Measurements from ENCODE around the gene AMN1. TPM values are rescaled to one million over a fixed set of nuclear protein-coding genes. Genes with fewer than 3 reads are reported as not detected.

The AMN1 gene
- total RNA-seq, 2 experiments from 2014 or later = 6.9 to 8.5 TPM

DNA sequence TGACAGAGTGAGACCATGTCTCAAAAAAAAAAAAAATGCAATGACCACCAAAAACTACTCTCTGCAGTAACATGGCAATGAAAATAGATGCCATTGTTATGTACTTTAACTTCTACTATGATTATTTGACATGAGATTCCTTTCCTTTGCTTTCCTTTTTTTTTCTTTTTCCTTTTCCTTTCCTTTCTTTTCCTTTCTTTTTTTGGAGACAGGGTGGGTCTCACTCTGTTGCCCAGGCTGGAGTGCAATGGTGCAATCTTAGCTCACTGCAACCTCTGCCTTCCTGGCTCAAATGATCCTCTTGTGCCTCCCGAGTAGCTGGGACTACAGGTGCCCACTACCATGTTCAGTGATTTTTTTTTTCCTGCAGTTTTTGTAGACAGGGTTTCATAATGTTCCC lies 94.2 kb downstream of the AMN1 start:
- Histone ChIP-seq H3K27me3 (ENCODE audit: control insufficient read depth in 1 of 2, insufficient read depth in 2 of 2, low read length in 2 of 2) (no peaks in the 10 kb centered on the region), H3K27ac (ENCODE audit: low read depth in 1 of 2, low read length in 2 of 2) (no peak overlapping the region), H3K9me3 (ENCODE audit: control insufficient read depth in 1 of 2, insufficient read depth in 1 of 2, low read length in 2 of 2) (no peaks in the 10 kb centered on the region), H3K4me3 (ENCODE audit: low read length) (no peak overlapping the region), H3K36me3 (ENCODE audit: insufficient read depth, low read length) (no peaks in the 10 kb centered on the region), H3K4me1 (ENCODE audit: insufficient read depth, low read length) (peaks cover 2% of the 10 kb centered on the region)
- no peak for ATAC-seq (ENCODE audit: poor library complexity)
- POLR2A ChIA-PET = no interaction called here
- CTCF ChIA-PET = interaction anchor here (0.8 kb wide), 1 partner anchor 18 kb away, joined by 4 read pairs; no protein-coding TSS in a partner anchor
- Mint-ChIP-seq H3K4me1 (ENCODE audit: low read depth) (peaks cover 7% of the 10 kb centered on the region), H3K27me3 (no peaks in the 10 kb centered on the region), H3K9me3 (no peaks in the 10 kb centered on the region), H3K4me3 (no peak overlapping the region), H3K27ac (no peak overlapping the region), H3K36me3 (ENCODE audit: low read depth) (no peaks in the 10 kb centered on the region)
- no peak for DNase-seq
- intact Hi-C loops (cut with DNase I, micrococcal nuclease) = loop anchor here (5.0 kb wide), 2 partner anchors 782 to 787 kb away; no protein-coding TSS in a partner anchor
- no peak for TF ChIP-seq CTCF (IDR thresholded peaks at IDR 0.05)

- Histone ChIP-seq H3K27ac (ENCODE audit: low read depth in 1 of 2, low read length in 2 of 2) (no peak overlapping the region), H3K4me3 (ENCODE audit: low read length) (no peak overlapping the region), H3K27me3 (ENCODE audit: control insufficient read depth in 1 of 2, insufficient read depth in 2 of 2, low read length in 2 of 2) (no peaks in the 10 kb centered on the region), H3K36me3 (ENCODE audit: insufficient read depth, low read length) (no peaks in the 10 kb centered on the region), H3K4me1 (ENCODE audit: insufficient read depth, low read length) (peaks cover 2% of the 10 kb centered on the region), H3K9me3 (ENCODE audit: control insufficient read depth in 1 of 2, insufficient read depth in 1 of 2, low read length in 2 of 2) (no peaks in the 10 kb centered on the region)
- TF ChIP-seq CTCF (IDR thresholded peaks at IDR 0.05) = no peak
- Mint-ChIP-seq H3K27me3 (no peaks in the 10 kb centered on the region), H3K27ac (no peak overlapping the region), H3K36me3 (ENCODE audit: low read depth) (no peaks in the 10 kb centered on the region), H3K9me3 (no peaks in the 10 kb centered on the region), H3K4me3 (no peak overlapping the region), H3K4me1 (ENCODE audit: low read depth) (peaks cover 7% of the 10 kb centered on the region)
- CTCF ChIA-PET = no interaction called here
- no peak for ATAC-seq (ENCODE audit: poor library complexity)
- intact Hi-C loops (cut with DNase I, micrococcal nuclease) = no loop called here
- POLR2A ChIA-PET = no interaction called here
- DNase-seq = no peak
Observed at GRCh38 chr12:31633464-31633863, 95.4 kb downstream of the AMN1 start.

GRCh38 chr12:31631809-31632208 lies 97.0 kb downstream of the AMN1 start:
- no peak for TF ChIP-seq CTCF (IDR thresholded peaks at IDR 0.05)
- intact Hi-C loops (cut with DNase I, micrococcal nuclease) = no loop called here
- H3K27me3 Mint-ChIP-seq = peaks cover 4% of the 10 kb centered on the region
- H3K4me1 Mint-ChIP-seq (ENCODE audit: low read depth) = peaks cover 6% of the 10 kb centered on the region
- ChIA-PET CTCF (no interaction called here), POLR2A (no interaction called here)
- no peak overlapping the region for H3K27ac ChIP-seq (ENCODE audit: low read depth in 1 of 2, low read length in 2 of 2)
- H3K36me3 Mint-ChIP-seq (ENCODE audit: low read depth) = no peaks in the 10 kb centered on the region
- no peak for ATAC-seq (ENCODE audit: poor library complexity)
- H3K9me3 Mint-ChIP-seq = no peaks in the 10 kb centered on the region
- H3K27me3 ChIP-seq (ENCODE audit: control insufficient read depth in 1 of 2, insufficient read depth in 2 of 2, low read length in 2 of 2) = no peaks in the 10 kb centered on the region
- no peak overlapping the region for H3K27ac Mint-ChIP-seq
- peak in 2 of 14 experiments; percentile 19 to 21 for DNase-seq
- H3K4me3 ChIP-seq (ENCODE audit: low read length) = no peak overlapping the region
- H3K36me3 ChIP-seq (ENCODE audit: insufficient read depth, low read length) = no peaks in the 10 kb centered on the region
- H3K4me3 Mint-ChIP-seq = no peak overlapping the region
- no peaks in the 10 kb centered on the region for H3K9me3 ChIP-seq (ENCODE audit: control insufficient read depth in 1 of 2, insufficient read depth in 1 of 2, low read length in 2 of 2)
- peaks cover 2% of the 10 kb centered on the region for H3K4me1 ChIP-seq (ENCODE audit: insufficient read depth, low read length)

All from CD4-positive, alpha-beta T cell (primary cell).